HG02852 (cell line): ENCODE results near the gene ZNF101.

Experiments
- ATAC-seq: cut with Tn5 transposase; IDR thresholded peaks from one replicate; pipeline ENCODE4 v1.9.1; 2021; ENCODE audit warnings: mild to moderate bottlenecking, moderate library complexity; ENCODE audit not compliant: unreplicated experiment

The ZNF101 gene

DNA sequence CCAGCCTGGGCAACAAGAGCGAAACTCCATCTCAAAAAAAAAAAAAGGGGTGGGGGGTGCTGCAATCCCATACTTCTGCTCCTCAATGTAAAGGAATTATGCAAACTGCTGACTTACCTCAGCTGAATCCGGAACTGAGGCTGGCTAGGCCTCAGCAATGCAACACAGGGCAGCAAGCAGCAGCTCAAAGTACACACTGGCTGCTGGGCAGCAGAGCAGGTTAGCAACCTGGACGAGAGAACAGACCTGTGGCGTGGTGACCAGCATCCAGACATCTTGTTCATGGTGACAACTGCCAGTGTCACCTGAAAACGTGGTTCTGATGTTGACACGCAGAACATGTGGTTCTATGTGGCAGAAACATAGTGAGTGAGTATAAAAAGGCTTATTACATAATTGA is 36.2 kb downstream of the ZNF101 start:
- ATAC-seq = no peak

DNA sequence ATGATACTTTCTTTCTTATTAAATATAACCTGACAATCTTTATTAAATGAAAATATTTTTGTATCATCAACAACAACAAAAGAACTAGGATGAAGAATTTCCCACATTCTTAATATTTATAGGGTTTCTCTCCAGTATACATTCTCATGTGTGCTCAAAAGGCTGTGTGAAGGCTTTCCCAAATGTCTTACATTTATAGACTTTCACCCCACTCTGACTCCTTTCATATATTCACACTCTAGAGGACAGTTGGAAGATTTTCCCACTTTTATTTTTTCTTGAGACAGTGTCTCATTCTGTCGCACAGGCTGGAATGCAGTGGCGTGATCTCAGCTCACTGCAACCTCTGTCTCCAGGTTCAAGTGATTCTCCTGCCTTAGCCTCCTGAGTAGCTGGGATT is 41.9 kb downstream of the ZNF101 start:
- no peak for ATAC-seq

DNA sequence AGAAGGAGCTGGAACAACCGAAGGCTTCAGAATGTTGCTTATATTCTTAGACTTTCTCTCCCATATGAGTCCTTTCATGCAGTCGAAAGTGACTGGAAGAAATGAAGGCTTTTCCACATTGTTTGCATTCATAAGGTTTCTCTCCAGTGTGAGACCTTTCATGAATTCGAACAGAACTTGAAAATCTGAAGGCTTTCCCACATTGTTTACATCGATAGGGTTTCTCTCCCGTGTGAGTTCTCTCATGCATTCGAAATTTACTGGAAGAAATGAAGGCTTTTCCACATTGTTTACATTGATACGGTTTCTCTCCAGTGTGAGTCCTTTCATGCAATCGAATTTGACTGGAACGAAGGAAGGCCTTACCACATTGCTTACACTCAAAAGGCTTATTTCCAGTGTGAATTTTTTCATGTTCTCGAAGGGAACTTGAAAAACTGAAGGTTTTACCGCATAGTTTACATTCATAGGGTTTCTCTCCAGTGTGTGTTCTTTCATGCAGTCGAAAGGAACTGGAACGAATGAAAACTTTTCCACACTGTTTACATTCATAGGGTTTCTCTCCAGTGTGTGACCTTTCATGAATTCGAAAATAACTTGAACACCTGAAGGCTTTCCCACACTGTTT is 42.8 kb downstream of the ZNF101 start:
- ATAC-seq = no peak

DNA sequence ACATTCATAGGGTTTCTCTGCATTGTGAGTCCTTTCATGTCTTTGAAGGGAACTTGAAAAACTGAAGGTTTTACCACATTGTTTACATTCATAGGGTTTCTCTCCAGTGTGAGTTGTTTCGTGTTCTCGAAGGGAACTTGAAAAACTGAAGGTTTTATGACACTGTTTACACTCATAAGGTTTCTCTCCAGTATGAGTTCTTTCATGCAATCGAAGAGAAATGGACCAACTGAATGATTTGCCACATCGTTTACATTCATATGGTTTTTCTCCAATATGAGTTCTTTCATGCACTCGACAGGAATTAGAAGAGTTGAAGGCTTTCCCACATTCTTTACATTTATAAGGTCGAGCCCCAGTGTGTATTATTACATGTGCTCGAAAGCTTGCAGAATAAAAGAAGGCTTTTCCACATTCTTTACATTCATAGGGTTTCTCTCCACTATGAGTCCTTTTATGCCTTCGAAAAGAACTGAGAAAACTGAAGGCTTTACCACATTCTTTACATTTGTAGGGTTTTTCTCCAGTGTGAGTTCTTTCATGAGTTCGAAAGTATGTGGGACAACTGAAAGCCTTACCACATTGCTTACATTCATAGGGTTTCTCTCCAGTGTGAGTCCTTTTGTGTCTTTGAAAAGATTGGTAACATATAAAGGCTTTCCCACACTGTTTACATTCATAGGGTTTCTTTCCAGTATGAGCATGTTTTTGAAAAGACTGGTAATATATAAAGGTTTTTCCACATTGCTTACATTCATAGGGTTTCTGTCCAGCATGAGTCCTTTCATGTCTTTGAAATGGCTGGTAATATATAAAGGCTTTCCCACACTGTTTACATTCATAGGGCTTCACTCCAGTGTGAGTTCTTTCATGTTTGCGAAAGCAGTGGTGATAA is 43.5 kb downstream of the ZNF101 start:
- no peak for ATAC-seq

DNA sequence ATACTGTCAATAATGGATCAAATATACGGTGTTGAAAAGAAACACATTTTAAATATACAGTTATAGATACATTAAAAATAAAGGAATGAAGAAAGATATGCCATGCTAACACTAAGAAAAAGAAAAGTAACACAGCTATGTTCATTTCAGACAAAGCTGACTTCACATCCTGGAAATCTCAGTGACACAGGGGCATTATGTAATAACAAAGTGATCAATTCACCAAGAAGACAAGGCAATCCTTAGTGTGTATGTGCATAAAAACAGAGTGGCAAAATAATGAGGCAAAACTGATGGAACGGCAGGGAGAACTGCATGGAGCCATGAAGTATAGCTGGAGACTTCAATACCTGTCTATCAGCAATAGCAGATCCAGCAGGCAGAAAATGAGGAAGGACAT is 51.2 kb downstream of the ZNF101 start:
- ATAC-seq = no peak

DNA sequence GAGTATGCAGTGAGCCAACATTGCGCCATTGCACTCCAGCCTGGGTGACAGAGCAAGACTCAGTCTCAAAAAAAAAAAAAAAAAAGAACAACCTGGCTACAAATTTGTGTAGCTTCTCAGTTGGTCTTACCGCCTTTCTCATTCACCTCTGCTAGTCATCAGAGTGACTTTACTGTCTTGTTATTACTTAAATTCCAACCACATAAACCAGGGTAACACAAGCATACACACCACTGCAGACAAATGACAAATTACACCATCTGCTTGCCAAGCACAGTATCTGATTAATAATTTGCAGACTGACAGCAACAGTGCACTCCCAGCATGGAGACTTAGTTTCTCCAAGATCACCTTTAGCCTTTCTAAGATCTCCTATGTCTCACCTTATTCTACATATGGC is 53.3 kb downstream of the ZNF101 start:
- no peak for ATAC-seq

DNA sequence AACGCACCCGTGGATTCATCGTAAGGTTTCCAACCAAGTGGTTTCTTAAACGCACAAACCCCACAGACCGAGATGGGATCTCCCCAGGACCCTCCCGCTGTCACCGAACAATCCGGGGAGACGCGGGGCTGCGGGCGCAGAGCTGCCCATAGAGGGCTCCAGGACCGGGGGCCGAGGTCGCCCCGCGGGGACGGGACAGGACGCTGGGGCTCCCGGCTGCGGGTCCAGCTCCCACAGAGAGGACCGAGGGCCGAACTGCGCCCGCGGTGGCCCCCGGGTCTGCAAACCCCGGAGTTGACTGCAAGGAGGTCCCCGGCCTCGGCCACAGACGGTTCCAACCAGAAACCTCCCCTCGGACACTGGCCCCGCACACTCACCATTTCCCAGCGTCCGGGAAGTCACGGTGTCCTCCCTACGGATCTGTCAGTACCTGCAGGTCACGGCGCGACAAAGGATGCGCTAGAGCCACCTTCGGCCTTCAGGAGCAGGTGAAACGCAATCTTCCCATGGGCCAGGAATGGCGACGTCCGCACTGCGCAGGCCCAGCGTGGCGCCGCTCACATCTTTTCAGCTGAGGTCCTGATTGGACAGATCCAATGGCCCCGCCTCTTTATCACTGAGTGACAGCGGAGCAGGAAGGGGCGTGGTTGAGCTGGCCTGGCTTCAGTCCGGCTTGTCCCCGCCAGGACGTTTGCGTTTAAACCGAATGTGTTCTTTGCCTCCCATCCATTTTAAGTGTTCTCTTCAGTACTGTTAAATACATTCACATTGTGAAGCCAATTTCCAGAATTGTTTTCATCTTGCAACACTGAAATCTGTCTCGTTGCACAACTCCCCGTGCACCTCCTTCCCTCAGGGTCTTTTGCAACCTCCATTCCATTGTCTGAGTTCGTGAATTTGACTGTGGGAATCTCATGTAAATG is 64.2 kb downstream of the ZNF101 start, which contains the start of gene ZNF14:
Gene ZNF14, minus strand, starts transcription at position 534 of the 923 bp plus-strand sequence. Its CDS starts 154 bp downstream, at position 380.
- peak; percentile 99 for ATAC-seq
